ENCODE measurements around the gene ZNF587B.

- TF ChIP-seq CTCF (IDR thresholded peaks at IDR 0.05), result no peak
- no peak for TF ChIP-seq POLR2A (IDR thresholded peaks at IDR 0.05)
These were observed 40.8 kb upstream of the ZNF587B start for GRCh38 chr19:57789288-57789687.

Data from testis (tissue), 2 donors.